Fibroblast of peridontal ligament (primary cell): ENCODE data around the gene RBCK1.

Source experiments
- DNase-seq: peaks from one replicate; pipeline ENCODE4 v3.0.0-alpha.2; 2010; ENCODE audit errors: extremely low read depth

RBCK1 gene

DNA sequence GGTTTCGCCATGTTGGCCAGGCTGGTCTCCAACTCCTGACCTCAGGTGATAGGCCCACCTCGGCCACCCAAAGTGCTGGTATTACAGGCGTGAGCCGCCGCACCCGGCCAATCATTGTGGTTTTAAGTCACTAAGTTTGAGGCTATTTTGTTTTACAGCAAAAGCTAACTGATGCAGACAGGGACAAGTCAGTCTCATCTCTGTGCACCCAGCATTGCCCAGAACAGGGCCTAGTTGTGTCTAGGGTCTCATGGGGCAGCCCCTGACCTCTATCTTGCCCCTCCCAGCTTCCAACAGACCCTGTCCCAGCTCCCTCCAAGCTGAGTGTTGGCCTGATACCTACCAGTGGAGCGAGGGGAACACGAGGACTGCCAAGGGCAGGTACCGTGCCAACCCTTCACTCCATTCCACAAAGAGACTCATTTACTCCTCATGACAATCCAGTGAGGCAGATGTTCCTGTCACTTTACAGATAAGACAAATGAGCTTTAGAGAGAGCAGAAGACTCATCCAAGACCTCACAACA is 8.9 kb upstream of the RBCK1 start:
- DNase-seq, result no peak

DNA sequence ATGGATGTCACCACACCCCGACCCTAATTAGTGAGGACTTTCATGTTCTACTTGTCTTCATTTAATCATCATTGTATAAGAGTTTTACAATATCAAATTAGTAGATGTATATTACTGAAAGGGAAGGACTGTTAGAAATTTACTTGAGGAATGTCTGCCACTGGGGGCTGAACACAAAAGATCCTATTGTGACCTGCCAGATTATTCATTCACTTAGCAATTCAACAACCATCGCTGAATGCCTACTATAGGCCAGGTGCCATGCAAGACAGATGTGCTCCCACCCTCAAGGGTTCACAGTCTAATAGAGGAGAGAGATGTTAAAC is 8.0 kb upstream of the RBCK1 start:
- no peak for DNase-seq

- no peak for DNase-seq
Observed at GRCh38 chr20:400454-401275, 7.4 kb upstream of the RBCK1 start.

DNA sequence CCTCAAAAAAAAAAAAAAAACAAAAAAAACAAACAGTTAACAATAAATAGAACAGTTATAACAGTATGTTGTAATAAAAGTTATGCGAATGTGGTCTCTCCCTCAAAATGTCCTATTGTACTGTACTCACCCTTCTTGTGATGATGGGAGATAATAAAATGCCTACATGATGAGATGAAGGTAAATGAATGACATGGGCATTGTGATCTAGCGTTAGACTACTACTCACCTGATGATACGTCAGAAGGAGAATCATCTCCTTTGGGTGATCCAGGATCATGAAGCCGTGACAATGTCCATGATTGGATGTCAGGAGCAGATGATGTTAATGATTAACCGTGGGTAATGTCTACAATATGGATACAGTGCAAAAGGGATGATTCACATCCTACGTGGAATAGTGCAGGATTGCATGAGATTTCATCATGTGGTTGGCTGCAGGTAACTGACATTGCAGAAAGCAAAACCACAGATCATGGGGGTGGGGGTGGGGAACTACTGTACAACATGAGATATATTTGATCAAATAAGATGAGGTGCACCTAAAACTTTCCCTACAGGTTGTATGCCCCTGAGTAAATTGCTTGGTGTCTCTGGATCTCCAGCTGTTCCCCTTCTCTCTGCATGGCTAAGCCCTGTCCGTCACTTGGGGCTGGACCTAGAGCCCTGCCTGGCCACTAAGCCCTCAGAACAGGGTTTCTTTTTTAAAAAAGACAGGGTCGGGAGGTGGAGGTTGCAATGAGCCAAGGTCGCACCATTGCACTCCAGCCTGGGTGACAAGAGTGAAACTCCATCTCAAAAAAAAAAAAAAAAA is 6.2 kb upstream of the RBCK1 start:
- peak; percentile 56 for DNase-seq

DNA sequence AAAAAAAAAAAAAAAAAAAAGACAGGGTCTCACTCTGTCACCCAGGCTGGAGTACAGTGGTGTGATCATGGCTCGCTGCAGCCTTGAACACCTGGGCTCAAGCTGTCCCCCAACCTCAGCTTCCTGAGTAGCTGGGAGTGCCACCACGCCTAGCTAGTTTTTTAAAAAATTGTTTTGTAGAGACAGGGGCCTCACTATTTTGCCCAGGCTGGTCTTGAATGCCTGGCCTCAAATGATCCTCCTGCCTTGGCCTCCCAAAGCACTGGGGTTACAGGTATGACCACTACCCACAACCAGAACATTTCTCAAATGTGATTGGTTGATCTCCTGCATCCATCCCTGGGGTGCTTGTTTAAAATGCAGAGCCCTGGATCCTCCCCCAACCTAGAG is 5.6 kb upstream of the RBCK1 start:
- DNase-seq, result no peak

- DNase-seq, result no peak
Observed at GRCh38 chr20:402898-403581, 5.1 kb upstream of the RBCK1 start.

- no peak for DNase-seq
Observed at GRCh38 chr20:403582-403957, 4.5 kb upstream of the RBCK1 start.

DNA sequence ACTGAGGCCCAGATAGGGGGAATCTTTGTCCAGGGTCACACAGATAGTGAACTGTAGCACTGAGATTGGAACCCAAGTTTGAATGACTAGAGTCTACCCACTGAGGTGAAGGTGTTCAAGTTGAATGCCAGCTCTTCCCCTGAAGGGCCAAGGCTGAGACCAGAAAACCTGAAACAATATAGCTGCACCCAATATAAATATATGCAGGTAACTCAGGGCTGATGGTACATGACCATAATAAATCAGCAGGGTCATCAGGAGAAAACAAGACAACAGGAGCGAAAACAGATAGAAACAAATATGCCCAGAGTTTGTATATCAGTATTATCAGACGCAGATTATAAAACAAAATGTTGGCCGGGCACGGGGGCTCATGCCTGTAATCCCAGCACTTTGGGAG is 4.0 kb upstream of the RBCK1 start:
- DNase-seq, result no peak

GRCh38 chr20:406200-407132 is 1.6 kb upstream of the RBCK1 start:
- no peak for DNase-seq

DNA sequence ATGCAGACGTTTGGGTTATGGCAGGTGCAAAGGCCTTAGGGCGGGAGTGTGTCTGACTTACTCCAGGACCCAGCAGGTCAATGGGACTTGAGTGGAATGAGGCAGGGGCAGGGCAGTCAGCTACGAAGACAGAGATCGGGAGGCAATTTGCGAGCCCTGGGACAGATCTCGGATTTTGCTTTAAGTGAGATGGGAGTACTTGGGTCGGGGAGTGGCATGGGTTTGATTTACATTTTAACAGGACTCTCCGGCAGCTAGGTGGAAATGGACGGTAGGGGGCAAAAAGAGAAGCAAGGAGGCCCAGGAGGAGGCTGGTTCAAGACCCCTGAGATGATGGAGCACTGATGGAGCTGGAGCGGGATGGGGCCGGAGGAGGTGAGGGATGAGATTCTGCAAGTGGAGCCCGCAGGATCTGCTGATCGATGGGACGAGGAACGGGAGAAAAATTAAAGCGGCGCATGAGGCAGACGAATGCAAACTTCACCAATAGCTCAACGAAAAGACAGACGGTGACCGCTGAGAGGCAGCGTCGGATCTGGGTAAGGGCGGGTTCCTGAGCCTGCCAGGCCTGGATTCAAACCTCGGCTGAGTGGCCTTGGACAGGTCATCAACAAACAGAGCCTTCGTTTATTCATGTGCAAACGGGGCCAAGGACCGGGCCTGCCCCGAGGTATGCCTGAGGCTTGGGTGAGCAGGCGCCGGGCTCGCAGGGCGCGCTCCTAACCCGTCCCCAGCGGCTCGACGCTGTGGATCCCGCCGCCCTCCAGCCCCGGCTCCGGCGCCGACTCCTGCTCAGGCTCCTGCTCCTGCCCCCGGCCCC is 756 bp upstream of the RBCK1 start:
- peak; percentile 71 for DNase-seq

DNA sequence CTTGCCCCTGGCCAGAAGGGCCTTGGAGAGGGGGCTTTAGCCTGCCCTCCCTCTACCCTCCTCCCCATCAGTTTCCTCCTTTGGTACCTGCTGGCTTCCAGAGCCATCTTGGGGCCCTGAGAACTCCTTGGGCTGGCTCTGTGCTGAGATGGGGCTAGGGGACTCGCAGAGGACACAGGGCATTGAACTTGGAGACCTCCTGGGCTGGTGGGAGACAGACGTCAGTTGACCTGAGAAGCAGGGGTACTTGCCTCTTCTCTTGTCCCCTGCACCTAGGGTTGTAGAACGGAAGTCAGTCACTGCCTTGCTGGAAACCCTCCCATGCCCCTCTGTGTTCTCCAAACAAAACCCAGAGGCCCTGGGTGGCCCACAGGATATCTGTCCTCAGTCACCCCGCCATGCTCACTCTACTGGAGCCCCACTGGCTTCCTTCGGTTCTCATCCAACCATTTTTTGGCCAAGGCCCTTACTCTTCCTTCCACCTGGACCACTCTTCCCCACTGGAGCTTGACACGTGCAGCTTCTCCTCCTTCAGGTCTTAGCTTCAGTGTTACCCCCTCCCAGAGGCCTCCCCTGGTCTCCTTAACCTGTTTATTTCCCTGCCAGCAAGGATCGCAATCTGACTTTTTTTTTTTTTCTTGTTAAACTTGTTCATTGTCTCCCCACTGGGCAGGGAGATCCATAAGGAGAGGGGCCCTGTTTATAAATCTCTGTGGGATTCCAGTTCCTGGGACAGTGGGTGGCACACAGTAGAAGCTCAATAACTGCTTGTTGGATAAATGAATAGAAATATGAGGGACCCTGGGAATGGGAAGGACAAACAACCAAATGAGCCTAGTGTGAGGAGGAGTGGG is 971 bp downstream of the RBCK1 start:
- DNase-seq, result no peak

DNA sequence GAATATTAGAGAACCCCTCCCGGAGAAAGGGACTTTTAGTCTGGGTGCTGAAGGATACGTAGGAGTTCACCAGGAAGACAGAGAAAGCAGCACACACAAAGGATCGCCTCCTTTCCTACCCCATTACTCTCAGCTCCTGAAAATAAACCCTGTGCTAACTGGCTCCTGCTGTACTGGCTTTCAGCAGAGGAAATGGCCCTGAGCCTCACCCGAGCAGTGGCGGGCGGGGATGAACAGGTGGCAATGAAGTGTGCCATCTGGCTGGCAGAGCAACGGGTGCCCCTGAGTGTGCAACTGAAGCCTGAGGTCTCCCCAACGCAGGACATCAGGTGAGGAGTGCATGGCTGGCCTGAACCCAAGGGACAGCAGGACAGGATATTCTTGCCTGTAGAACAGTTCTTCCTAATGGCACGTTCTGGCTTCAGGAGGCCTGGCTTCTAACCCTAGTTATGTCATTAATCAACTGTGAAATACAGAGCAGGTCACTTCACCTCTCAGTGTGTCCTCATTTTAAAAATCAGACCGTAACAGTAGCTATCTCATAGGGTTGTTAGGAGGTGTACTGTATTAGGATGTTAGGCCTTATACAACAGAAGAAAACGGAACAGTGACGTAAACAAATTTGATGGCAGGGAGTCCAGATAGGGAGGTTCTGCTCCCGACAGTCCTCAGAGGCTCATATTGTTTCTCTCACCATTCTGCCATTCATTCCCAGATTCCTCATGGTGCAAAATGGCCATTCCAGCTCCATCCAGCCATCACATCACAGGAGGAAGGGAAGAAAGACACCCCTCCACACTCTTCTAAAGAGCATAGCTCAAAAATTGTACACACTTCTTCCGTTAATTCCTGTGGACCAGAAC is 1.8 kb downstream of the RBCK1 start:
- DNase-seq, result no peak

DNA sequence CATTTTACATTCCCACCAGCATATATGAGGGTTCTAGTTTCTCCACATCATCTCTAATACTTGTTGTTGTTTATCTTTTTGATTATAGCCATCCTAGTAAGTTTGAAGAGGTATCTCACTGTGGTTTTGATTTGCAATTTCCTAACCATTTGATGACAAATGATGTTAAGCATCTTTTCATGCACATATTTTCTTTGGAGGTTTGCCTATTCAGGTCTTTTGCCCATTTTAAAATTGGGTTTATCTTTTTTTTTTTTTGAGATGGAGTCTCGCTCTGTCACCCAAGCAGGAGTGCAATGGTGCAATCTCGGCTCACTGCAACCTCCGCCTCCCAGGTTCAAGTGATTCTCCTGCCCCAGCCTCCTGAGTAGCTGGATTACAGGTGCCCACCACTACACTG is 4.0 kb downstream of the RBCK1 start:
- DNase-seq, result no peak

- DNase-seq, result no peak
Observed at GRCh38 chr20:414161-414560, 6.1 kb downstream of the RBCK1 start.

GRCh38 chr20:415820-416322 is 7.8 kb downstream of the RBCK1 start:
- no peak for DNase-seq

DNA sequence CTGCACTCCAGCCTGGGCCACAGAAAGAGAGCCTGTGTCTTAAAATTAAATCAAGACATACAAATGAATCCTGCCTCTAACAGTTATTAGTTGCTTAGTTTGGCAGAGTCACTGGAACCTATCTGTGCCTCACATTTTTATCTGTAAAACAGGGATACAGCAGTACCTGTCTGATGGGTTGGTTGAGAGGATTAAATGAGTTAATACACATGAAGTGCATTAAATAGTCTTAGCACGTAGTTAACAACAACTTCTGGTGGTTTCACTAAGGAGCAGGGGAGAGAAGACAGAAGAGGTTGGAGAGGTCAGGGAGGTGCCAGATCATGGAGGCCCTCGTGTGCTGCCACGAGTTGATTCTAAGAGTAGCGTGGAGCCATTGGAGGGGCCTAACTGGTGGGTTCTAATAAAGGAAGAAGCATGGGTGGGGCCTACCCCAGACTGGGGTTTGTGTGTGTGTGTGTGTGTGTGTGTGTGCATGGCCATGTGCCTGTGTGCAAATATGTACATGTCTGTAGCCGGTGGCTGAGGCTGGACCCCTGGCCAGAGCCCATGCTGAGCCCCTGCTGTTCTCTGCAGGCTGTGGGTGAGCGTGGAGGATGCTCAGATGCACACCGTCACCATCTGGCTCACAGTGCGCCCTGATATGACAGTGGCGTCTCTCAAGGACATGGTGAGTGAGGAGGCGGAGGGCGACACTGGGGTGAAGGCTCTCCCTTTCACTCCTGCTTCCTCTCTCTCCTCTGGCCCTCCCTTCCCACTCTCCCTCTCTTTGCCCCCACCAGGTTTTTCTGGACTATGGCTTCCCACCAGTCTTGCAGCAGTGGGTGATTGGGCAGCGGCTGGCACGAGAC is 9.1 kb downstream of the RBCK1 start:
- no peak for DNase-seq

GRCh38 chr20:417801-418342 is 9.8 kb downstream of the RBCK1 start:
- no peak for DNase-seq
